Measurements from ENCODE around the gene CACNA2D1. TPM values are rescaled to one million over a fixed set of nuclear protein-coding genes. Genes with fewer than 3 reads are reported as not detected.
"Not testable (repeated sequence)": the region's sequence is repeated elsewhere in the genome, so short reads cannot be mapped to it uniquely, and the experiment has no call there.

The CACNA2D1 gene
- total RNA-seq, 1 experiment from 2014 or later = 0.77 TPM

- DNase-seq (no peak), ATAC-seq (no peak)
- Histone ChIP-seq H3K79me2 (ENCODE audit: low read length) (no peaks in the 10 kb centered on the region), H3K9me2 (replicated peaks; ENCODE audit: low read length) (no peaks in the 10 kb centered on the region), H3K9me3 (ENCODE audit: low read length) (no peaks in the 10 kb centered on the region), H3F3A (ENCODE audit: low read length, unreplicated experiment) (no peaks in the 10 kb centered on the region), H3K4me1 (ENCODE audit: insufficient read depth, low read length) (no peaks in the 10 kb centered on the region), H4K20me1 (ENCODE audit: low read length) (no peaks in the 10 kb centered on the region), H3K27ac (ENCODE audit: low read length) (no peak overlapping the region), H2AFZ (ENCODE audit: low read length) (no peak overlapping the region), H3K27me3 (ENCODE audit: low read length) (peaks cover 55% of the 10 kb centered on the region), H3K9ac (ENCODE audit: low read length) (no peak overlapping the region), H3K36me3 (ENCODE audit: low read depth, low read length) (no peaks in the 10 kb centered on the region), H3K4me2 (ENCODE audit: low read length) (no peak overlapping the region), H3K4me3 (ENCODE audit: low read length) (no peak overlapping the region)
- BruUV-seq (replicated peaks) = no TSS peak
- CTCF ChIA-PET = interaction anchor here (0.8 kb wide), 1 partner anchor 201 kb away, joined by 3 read pairs; no protein-coding TSS in a partner anchor
- POLR2A ChIA-PET (ENCODE audit: unreplicated experiment) = no interaction called here
- intact Hi-C loops (cut with micrococcal nuclease) = no loop called here
- TF ChIP-seq CTCF (conservative IDR thresholded peaks at IDR 0.05; ENCODE audit: low read depth, low read length) = no peak
Measured at GRCh38 chr7:82435769-82436168, 7.8 kb downstream of the CACNA2D1 start.

- TF ChIP-seq EZH2phosphoT487 (IDR thresholded peaks at IDR 0.05; ENCODE audit: borderline replicate concordance, low read length) (no peak), CTCF (conservative IDR thresholded peaks at IDR 0.05; ENCODE audit: low read depth, low read length) (no peak), EZH2 (IDR thresholded peaks at IDR 0.05; ENCODE audit: low read length, unreplicated experiment) (no peak)
- Histone ChIP-seq H3K27me3 (ENCODE audit: low read length) (peaks cover 50% of the 10 kb centered on the region), H3K4me3 (ENCODE audit: low read length) (no peak overlapping the region), H3K9me3 (ENCODE audit: low read length) (no peaks in the 10 kb centered on the region), H4K20me1 (ENCODE audit: low read length) (no peaks in the 10 kb centered on the region), H2AFZ (ENCODE audit: low read length) (no peak overlapping the region), H3K4me2 (ENCODE audit: low read length) (no peak overlapping the region), H3F3A (ENCODE audit: low read length, unreplicated experiment) (no peaks in the 10 kb centered on the region), H3K79me2 (ENCODE audit: low read length) (no peaks in the 10 kb centered on the region), H3K27ac (ENCODE audit: low read length) (no peak overlapping the region), H3K36me3 (ENCODE audit: low read depth, low read length) (no peaks in the 10 kb centered on the region), H3K9ac (ENCODE audit: low read length) (no peak overlapping the region), H3K4me1 (ENCODE audit: insufficient read depth, low read length) (no peaks in the 10 kb centered on the region), H3K9me2 (replicated peaks; ENCODE audit: low read length) (no peaks in the 10 kb centered on the region)
- intact Hi-C loops (cut with micrococcal nuclease) = no loop called here
- ChIA-PET CTCF (no interaction called here), POLR2A (ENCODE audit: unreplicated experiment) (no interaction called here)
- DNase-seq = no peak
- BruUV-seq (replicated peaks) = no TSS peak
- no peak for ATAC-seq
Measured at GRCh38 chr7:82434275-82435022, 9.1 kb downstream of the CACNA2D1 start.

- DNase-seq = no peak
- no peak overlapping the region for H3K4me3 ChIP-seq (ENCODE audit: low read length)
- no peak overlapping the region for H2AFZ ChIP-seq (ENCODE audit: low read length)
- TF ChIP-seq EZH2 (IDR thresholded peaks at IDR 0.05; ENCODE audit: low read length, unreplicated experiment) = no peak
- no peak for TF ChIP-seq EZH2phosphoT487 (IDR thresholded peaks at IDR 0.05; ENCODE audit: borderline replicate concordance, low read length)
- TF ChIP-seq CTCF (conservative IDR thresholded peaks at IDR 0.05; ENCODE audit: low read depth, low read length) = no peak
- H3K4me1 ChIP-seq (ENCODE audit: insufficient read depth, low read length) = no peaks in the 10 kb centered on the region
- H3K36me3 ChIP-seq (ENCODE audit: low read depth, low read length) = no peaks in the 10 kb centered on the region
- H3F3A ChIP-seq (ENCODE audit: low read length, unreplicated experiment) = no peaks in the 10 kb centered on the region
- no peaks in the 10 kb centered on the region for H3K9me2 ChIP-seq (replicated peaks; ENCODE audit: low read length)
- no peak overlapping the region for H3K27ac ChIP-seq (ENCODE audit: low read length)
- no peaks in the 10 kb centered on the region for H3K9me3 ChIP-seq (ENCODE audit: low read length)
- intact Hi-C loops (cut with micrococcal nuclease) = no loop called here
- no peak for ATAC-seq
- peaks cover 48% of the 10 kb centered on the region for H3K27me3 ChIP-seq (ENCODE audit: low read length)
- CTCF ChIA-PET = no interaction called here
- POLR2A ChIA-PET (ENCODE audit: unreplicated experiment) = no interaction called here
- H3K4me2 ChIP-seq (ENCODE audit: low read length) = no peak overlapping the region
- H3K79me2 ChIP-seq (ENCODE audit: low read length) = no peaks in the 10 kb centered on the region
- no TSS peak for BruUV-seq (replicated peaks)
- no peak overlapping the region for H3K9ac ChIP-seq (ENCODE audit: low read length)
- H4K20me1 ChIP-seq (ENCODE audit: low read length) = no peaks in the 10 kb centered on the region
Measured at GRCh38 chr7:82433507-82433906, 10.1 kb downstream of the CACNA2D1 start.

- H3K4me3 ChIP-seq (ENCODE audit: low read length); H3K4me2 ChIP-seq (ENCODE audit: low read length); H3K4me1 ChIP-seq (ENCODE audit: insufficient read depth, low read length); H3K9ac ChIP-seq (ENCODE audit: low read length); H2AFZ ChIP-seq (ENCODE audit: low read length); H3F3A ChIP-seq (ENCODE audit: low read length, unreplicated experiment); H3K27ac ChIP-seq (ENCODE audit: low read length); ATAC-seq; BruUV-seq (replicated peaks); intact Hi-C loops (cut with micrococcal nuclease); POLR2A ChIA-PET (ENCODE audit: unreplicated experiment); H3K9me2 ChIP-seq (replicated peaks; ENCODE audit: low read length); H3K36me3 ChIP-seq (ENCODE audit: low read depth, low read length); H4K20me1 ChIP-seq (ENCODE audit: low read length); DNase-seq; CTCF ChIA-PET; H3K9me3 ChIP-seq (ENCODE audit: low read length); H3K79me2 ChIP-seq (ENCODE audit: low read length): not testable (repeated sequence)
- H3K27me3 ChIP-seq (ENCODE audit: low read length) = peaks cover 42% of the 10 kb centered on the region
Measured at GRCh38 chr7:82432743-82433142, 10.8 kb downstream of the CACNA2D1 start.

Data from PC-3 (cell line).